HG03558 (cell line): ENCODE data around the gene TNN.
"Not testable (repeated sequence)": the region's sequence is repeated elsewhere in the genome, so short reads cannot be mapped to it uniquely, and the experiment has no call there.

Experiments used
- ATAC-seq: cut with Tn5 transposase; IDR thresholded peaks from one replicate; pipeline ENCODE4 v1.9.1; 2021; ENCODE audit warnings: moderate number of reproducible peaks; ENCODE audit not compliant: unreplicated experiment; ENCODE audit errors: extremely low read depth

TNN gene

GRCh38 chr1:175067362-175068106 lies at the start of gene TNN:
Gene TNN (plus strand): TSS chr1:175067833. CDS start chr1:175077419, 9,586 bp downstream.
- ATAC-seq = no peak

- no peak for ATAC-seq
Measured at GRCh38 chr1:175019524-175019923, 48.1 kb upstream of the TNN start.

GRCh38 chr1:175023043-175023921 lies 44.4 kb upstream of the TNN start, which contains the start of gene MRPS14:
Gene MRPS14 (minus strand): TSS chr1:175023425. CDS start chr1:175023408, 17 bp downstream.
- peak; percentile 85 for ATAC-seq

- not testable (repeated sequence) for ATAC-seq
Measured at GRCh38 chr1:175023922-175024242, 43.8 kb upstream of the TNN start.

GRCh38 chr1:175024773-175025172 lies 42.9 kb upstream of the TNN start:
- no peak for ATAC-seq

DNA sequence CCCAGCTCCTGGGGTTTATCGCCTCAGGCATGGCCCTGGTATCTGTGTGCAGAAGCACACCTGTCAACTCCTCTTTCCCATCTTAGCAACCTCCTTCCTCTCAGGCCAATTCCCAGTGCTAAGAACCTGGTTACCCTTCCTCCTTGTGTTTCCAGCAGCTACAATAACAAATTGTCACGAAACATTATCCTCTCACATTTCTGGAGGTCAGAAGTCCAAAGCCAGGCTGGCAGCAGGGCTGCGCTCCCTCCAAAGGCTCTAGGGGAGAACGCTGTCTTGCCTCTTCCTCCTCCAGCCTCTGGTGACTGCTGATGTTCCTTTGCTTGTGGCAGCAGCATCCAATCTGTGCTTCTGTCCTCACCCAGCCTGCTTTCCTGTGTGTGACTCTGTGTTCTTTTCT lies 33.7 kb upstream of the TNN start:
- no peak for ATAC-seq

DNA sequence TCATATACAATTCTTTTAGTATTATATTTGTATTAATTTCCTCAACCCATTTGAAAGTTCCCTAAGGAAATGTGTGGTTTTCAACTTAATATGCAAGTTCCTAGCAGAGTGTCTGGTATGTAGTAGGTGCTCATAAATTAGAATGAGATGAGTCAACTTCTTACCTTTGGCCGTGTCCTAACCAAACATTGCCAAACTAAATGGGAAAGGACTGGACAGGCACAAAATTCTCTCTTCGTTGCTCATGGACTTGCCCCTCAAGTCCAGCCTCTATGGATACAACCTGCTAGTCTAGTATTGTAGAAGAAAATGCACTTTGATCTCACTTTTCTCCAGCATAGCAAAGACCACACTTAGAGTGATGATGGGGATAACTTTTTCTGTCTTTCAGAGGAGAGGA lies 32.9 kb upstream of the TNN start:
- ATAC-seq = no peak

- ATAC-seq = no peak
Measured at GRCh38 chr1:175035865-175036264, 31.8 kb upstream of the TNN start.

- no peak for ATAC-seq
Measured at GRCh38 chr1:175036476-175036875, 31.2 kb upstream of the TNN start.

DNA sequence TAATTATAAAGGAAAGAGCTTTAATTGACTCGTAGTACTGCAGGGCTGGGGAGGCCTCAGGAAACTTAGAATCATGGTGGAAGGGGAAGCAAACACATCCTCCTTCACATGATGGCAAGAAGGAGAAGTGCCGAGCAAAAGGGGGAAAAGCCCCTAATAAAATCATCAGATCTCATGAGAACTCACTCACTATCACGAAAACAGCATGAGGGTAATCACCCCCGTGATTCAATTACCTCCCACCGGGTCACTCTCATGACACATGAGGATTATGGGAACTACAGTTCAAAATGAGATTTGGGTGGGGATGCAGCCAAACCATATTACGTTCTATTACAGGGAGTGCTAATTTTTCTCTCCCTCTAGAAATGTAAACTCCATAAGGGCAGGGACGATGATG lies 30.2 kb upstream of the TNN start:
- no peak for ATAC-seq

GRCh38 chr1:175040324-175040879 lies 27.2 kb upstream of the TNN start:
- ATAC-seq = no peak

DNA sequence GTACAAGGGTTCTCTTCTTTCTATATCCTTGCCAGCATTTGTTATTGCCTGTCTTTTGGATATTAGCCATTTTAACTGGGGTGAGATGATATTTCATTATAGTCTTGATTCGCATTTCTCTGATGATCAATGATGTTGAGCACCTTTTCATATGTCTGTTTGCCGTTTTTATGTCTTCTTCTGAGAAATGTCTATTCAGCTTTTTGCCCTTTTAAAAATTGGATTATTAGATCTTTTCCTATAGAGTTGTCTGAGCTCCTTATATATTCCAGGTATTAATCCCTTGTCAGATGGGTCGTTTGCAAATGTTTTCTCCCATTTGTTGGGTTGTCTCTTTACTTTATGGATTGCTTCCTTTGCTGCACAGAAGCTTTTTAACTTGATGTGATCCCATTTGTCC lies 25.0 kb upstream of the TNN start:
- ATAC-seq = no peak

- no peak for ATAC-seq
Measured at GRCh38 chr1:175043824-175044223, 23.8 kb upstream of the TNN start.

- not testable (repeated sequence) for ATAC-seq
Measured at GRCh38 chr1:175044591-175044990, 23.0 kb upstream of the TNN start.

DNA sequence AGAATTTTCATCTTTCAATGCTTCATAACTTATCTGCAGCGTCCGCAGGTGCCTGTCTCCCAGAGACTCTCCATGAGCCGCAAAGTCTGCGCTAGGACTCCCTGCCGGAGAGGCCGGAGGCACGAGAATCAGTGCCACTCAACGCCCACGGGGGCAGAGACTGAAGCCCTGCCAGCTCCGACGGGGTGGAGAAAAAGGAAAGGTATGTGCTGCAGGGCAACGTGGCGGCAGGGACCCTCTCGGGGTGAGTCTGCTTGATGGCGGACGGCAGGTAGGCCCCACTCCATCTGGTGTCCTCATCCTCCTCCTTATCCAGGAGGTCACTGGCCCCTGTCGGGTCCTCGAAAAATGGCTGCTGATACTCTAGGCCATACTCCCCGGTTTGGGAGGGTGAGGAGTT lies 22.5 kb upstream of the TNN start:
- ATAC-seq = no peak

DNA sequence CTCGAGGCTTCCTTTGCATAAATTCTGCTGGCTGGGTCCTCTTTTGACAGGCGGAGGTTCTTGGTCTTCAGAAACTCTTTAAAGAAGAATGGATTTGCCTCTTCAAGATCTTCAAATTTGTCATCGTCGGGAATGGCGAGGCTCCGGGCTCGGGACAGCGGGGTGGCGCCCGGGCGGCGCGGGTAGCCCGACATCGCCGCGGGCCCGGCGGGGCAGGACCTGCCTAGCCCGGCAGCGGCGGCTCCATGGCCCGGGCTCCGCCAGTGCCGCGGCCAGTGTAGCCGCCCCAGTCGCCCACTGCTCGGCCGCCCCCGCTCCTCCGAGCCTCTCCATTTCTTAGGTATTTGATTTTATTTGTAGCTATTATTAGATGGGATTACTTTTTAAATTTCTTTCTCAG lies 22.1 kb upstream of the TNN start:
- ATAC-seq = no peak

- ATAC-seq = no peak
Measured at GRCh38 chr1:175050992-175051391, 16.6 kb upstream of the TNN start.

- no peak for ATAC-seq
Measured at GRCh38 chr1:175054736-175055135, 12.9 kb upstream of the TNN start.

DNA sequence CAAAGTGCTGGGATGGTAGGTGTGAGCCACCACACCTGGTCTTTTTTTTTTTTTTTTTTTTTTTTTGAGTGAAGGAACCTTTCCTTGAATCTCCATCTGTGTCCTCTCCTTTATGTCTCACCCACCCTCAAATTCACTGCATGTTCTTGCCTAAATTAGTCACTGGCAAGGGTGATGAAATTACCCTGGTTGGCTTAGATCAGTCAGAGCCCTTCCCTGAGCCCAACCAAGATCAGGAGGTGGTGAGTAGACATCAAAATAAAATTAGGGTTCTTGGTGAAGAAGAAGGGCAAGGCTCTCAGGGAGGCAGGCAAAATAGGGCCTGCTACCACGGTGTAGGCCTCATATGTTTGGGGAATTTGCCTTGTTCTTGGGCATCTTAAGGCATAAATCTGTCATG lies 5.3 kb upstream of the TNN start:
- no peak for ATAC-seq

- ATAC-seq = no peak
Measured at GRCh38 chr1:175062858-175063257, 4.8 kb upstream of the TNN start.

GRCh38 chr1:175070818-175071217 lies 3.2 kb downstream of the TNN start:
- no peak for ATAC-seq
